GM12892 (cell line): Measurements from ENCODE around the gene UBL5.

Experiments used
- DNase-seq: peaks from one replicate; pipeline ENCODE4 v3.0.0; 2011; ENCODE audit not compliant: insufficient read length
- FAIRE-seq: peaks from 2 replicates; lab custom pipeline; 2011; peaks lifted over from hg19 to GRCh38; lab: Jason Lieb, UNC
- POLR2A ChIP-seq: IDR thresholded peaks from 2 replicates; pipeline ENCODE4 v1.6.1; 2011; ENCODE audit warnings: low read depth, low read length, control low read depth
- POLR2AphosphoS5 ChIP-seq: IDR thresholded peaks from 2 replicates; pipeline ENCODE4 v1.6.1; 2011; ENCODE audit warnings: low read depth, low read length, control low read depth
- TAF1 ChIP-seq: IDR thresholded peaks from 2 replicates; pipeline ENCODE4 v1.6.1; 2011; ENCODE audit warnings: low read depth, mild to moderate bottlenecking, control low read depth, low read length, borderline replicate concordance

UBL5 gene

DNA sequence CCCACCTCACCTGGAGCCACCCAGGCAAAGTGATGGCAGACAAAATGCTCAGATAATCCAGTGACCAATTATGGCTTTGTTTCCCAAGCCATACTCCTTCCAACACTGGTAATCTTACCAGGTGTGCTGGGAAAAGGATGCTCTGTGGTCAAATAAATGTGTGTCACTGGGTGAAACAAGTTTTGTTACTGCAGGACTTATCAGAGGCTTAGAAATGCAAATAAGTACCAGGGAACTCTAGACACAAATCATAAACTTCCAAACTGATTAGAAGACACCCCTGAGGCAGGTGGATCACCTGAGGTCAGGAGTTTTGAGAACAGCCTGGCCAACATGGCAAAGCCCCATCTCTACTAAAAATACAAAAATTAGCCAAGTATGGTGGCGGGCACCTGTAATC, 33.8 kb downstream of the UBL5 start:
- DNase-seq = no peak
- no peak for TF ChIP-seq POLR2A
- TF ChIP-seq POLR2AphosphoS5 = no peak
- TF ChIP-seq TAF1 = no peak
- FAIRE-seq = no peak

- TF ChIP-seq POLR2AphosphoS5 (no peak), TAF1 (no peak), POLR2A (no peak)
- DNase-seq (no peak), FAIRE-seq (no peak)
These were observed 35.2 kb downstream of the UBL5 start for GRCh38 chr19:9862938-9863337.

GRCh38 chr19:9863759-9864158, 36.0 kb downstream of the UBL5 start:
- TF ChIP-seq POLR2A (no peak), TAF1 (no peak), POLR2AphosphoS5 (no peak)
- FAIRE-seq (no peak), DNase-seq (no peak)

GRCh38 chr19:9865732-9866501, 38.2 kb downstream of the UBL5 start:
- no peak for DNase-seq
- no peak for FAIRE-seq

GRCh38 chr19:9868983-9869617, 41.4 kb downstream of the UBL5 start:
- no peak for DNase-seq
- no peak for TF ChIP-seq POLR2AphosphoS5
- no peak for TF ChIP-seq TAF1
- no peak for TF ChIP-seq POLR2A
- no peak for FAIRE-seq

More at GRCh38 chr19:9865732-9866501, 38.2 kb downstream of the UBL5 start:
- TF ChIP-seq TAF1 (no peak), POLR2A (no peak), POLR2AphosphoS5 (no peak)

DNA sequence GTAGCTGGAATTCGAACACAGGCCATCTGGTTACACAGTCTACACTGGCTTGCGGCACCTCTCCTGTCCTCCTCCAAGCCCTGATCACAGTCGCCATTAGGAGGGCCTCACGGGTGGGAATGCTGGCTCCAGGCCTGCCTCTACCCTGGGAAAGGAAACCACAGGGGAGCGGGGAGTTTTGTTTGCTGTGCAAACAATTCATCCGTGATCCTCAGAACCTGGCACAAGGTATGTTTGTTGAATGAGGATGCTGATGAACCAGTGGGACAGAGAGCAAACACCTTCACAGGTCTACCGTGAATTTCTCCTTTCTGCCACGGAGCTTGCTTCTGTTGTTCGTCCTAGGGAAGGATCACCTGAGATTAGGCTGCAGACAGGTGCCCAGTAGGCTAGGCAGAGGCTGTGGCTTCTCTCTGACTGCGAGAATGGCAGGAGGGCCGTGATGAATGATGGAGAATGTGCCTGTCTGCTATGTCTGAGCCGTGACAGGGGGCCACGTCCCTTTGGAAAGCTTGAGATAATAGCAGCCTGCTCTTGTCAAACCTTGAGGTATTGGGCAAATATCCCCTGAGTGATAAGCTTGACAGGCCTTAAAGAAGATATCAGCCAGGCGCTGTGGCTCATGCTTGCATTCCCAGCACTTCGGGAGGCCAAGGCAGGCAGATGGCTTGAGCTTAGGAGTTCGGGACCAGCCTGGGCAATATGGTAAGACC, 44.1 kb downstream of the UBL5 start:
- FAIRE-seq (no peak), DNase-seq (no peak)
- TF ChIP-seq POLR2A = no peak
- no peak for TF ChIP-seq TAF1
- no peak for TF ChIP-seq POLR2AphosphoS5

DNA sequence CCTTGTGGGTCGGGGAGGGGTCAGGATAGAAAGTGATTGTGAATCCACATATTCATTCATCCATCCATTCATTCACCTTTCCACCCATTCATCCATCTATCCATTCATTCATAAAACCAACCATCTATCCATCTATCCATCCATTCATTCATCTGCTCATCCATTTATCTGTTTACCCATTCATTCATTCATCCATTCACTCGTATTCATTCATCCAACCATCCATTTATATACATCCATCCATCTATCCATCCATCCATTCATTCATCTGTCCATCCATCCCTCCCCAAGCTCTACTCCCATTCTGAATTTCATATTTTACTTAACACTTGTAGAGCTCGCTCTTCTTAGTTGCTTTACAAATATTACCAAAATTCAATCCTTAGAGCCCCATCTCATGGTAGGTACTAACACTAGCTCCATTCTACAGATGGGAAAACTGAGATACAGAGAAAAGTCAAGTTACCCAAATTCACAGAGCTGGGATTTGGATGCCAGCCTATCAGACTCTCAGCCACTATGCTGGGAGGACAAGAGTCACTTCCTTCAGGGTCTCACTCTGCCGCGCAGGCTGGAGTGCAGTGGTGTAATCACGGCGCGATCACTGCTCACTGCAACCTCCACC, 45.0 kb downstream of the UBL5 start:
- FAIRE-seq (no peak), DNase-seq (no peak)
- TF ChIP-seq POLR2A = no peak
- no peak for TF ChIP-seq POLR2AphosphoS5
- no peak for TF ChIP-seq TAF1

- no peak for FAIRE-seq
These were observed 47.4 kb downstream of the UBL5 start for GRCh38 chr19:9875031-9875627.

GRCh38 chr19:9875796-9876195, 48.1 kb downstream of the UBL5 start:
- FAIRE-seq (no peak), DNase-seq (no peak)
- no peak for TF ChIP-seq POLR2A

More at GRCh38 chr19:9875031-9875627, 47.4 kb downstream of the UBL5 start:
- TF ChIP-seq POLR2A = no peak
- TF ChIP-seq POLR2AphosphoS5 = no peak
- no peak for DNase-seq

GRCh38 chr19:9877780-9878510, 50.2 kb downstream of the UBL5 start:
- TF ChIP-seq TAF1 (no peak), POLR2AphosphoS5 (no peak), POLR2A (no peak)
- FAIRE-seq (no peak), DNase-seq (no peak)

- TF ChIP-seq TAF1 (no peak), POLR2A (no peak), POLR2AphosphoS5 (no peak)
- DNase-seq = no peak
- FAIRE-seq = no peak
These were observed 50.9 kb downstream of the UBL5 start for GRCh38 chr19:9878511-9879196.
